ENCODE measurements around the gene MTARC1.

DNA sequence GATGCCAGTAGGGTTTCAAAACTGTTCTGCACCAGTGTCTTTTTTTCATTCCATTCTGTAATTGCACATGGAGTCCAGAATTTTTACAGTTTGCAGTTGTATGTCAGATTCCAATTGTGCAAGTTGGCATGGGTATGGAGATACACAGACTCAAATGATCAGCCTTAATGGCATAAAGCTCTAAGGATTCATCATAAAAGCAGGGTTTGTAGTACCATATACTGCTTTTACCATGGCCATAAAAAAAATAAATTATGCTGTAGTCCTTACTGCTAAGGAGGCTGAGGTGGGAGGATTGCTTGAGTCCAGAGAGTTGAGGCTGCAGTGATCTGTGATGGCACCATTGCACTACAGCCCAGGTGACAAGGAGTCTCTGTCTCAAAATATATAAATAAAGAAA, 10.3 kb downstream of the MTARC1 start:
- TF ChIP-seq EZH2 (IDR thresholded peaks at IDR 0.05) (no peak), POLR2AphosphoS5 (IDR thresholded peaks at IDR 0.05; ENCODE audit: borderline replicate concordance, low read depth, low read length) (no peak)

Measured in SK-N-MC (cell line).